Measurements from ENCODE around the gene PBX1.
A peak's percentile ranks its signal among the peaks of the same experiment; 100 is the strongest.
"Not testable (repeated sequence)": the region's sequence is repeated elsewhere in the genome, so short reads cannot be mapped to it uniquely, and the experiment has no call there.

Gene PBX1

DNA sequence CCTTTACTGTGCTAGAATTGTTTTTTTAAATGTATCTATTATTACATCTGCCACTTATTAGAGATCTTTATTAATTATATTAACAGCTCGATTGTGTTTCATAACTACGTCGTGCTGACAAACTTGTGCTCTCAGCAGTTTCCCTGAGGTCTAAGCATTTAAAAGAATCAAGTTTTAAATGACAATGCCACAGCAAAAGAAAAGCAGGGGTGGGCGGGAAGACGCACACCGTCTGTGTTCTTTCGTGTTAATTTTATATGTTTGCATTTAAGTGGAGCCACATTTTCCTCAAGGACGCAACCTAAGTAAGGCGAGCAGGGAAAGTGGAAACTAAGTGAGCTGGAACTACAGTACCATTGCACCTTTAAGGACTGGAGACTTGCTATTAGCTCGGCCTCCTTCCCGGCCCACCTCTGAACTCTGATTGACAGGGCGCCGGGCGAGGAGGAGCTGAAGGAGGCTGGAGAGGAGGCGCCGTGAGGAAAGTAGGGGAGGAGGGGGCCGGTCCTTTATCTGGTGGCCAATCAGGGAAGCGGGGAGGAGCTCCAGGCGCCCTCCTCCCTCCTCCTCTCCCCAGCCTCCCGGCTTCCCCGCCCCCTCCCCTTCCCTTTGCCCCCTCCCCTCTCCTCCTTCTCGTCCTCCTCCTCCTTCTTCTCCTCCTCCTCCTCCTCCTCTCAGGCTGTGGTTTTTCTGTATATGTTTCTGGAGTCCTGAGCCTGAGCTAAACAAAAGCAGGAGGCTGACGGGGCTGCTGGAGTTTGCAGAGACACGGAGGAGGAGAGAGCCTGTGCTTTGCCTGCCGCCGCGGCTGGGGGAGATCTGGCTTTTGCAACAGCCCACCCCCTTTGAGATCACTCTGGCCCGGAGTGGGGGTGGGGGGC is at the start of gene PBX1:
Gene PBX1 (plus strand): TSS at position 724 of the 881 bp plus-strand sequence.
- DNase-seq (ENCODE audit: low spot score) = peak; percentile 78

DNA sequence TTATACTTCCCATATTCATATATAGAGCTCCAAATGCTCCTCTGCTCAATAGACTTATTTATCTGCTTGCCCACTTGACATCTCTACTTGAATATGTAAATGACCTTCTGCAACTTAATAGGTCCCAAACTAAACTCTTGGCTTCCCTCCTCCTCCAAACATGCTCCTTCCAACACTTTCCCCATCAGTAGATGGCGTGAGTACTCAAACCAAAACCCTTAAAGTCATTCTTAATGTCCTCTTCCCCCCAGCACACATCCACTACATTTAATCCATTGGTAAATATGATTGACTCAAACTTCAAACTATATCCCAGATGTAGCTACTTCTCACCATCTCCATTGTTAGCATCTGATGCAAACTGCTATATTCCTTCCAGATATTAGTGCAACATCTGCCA is 48.5 kb upstream of the PBX1 start:
- DNase-seq (ENCODE audit: low spot score) = no peak

DNA sequence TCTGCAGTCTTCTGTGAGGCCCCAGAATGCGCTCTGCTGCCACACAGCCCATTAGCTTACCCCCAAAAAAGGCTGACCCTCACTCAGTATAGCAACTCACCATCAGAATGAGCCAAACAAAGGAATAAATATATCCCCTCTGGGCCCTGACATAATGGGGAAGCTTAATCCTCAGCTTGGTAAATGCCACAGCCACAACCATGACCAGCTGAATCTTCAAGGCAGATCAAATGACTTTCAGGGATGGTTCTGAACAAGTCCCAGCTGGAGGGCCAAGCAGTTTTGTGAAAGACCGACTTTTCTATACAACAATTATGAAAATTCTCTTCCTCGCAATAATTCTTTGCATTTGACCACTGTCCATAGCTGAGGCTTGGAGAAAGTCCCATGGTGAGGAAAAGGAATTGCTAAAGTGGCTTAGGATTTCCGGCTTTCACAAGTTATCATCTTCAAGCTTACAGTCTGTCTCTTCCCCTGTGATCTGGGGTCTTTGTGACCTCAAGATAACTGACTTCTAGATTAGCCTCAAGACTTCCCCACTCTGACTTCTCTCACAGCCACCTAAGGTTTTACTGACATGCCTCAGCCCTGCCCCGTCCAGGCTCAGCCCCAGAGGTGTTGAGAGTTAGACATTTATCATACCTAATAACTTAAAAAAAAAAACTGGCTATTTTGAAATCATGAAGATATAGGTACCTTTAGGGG is 47.8 kb upstream of the PBX1 start:
- no peak for DNase-seq (ENCODE audit: low spot score)

DNA sequence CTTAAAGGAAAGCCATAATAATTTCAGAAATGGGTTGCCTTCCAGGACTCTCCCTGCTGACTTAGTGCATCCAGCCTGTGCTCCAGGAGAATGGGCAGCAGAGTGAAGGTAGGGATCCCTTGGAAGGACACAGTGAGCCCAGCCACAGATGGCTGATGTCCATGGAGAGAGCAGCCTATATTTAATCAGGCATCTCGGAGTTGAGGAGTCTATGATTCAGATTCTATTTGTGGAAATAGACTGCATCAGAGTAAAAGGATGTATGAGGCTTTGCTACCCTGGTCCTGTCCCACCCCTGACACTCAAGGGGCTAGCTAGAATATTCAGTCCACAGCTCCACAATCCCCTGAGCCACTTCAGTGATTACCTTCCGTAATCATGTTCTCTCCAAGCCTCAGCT is 43.8 kb upstream of the PBX1 start:
- no peak for DNase-seq (ENCODE audit: low spot score)

DNA sequence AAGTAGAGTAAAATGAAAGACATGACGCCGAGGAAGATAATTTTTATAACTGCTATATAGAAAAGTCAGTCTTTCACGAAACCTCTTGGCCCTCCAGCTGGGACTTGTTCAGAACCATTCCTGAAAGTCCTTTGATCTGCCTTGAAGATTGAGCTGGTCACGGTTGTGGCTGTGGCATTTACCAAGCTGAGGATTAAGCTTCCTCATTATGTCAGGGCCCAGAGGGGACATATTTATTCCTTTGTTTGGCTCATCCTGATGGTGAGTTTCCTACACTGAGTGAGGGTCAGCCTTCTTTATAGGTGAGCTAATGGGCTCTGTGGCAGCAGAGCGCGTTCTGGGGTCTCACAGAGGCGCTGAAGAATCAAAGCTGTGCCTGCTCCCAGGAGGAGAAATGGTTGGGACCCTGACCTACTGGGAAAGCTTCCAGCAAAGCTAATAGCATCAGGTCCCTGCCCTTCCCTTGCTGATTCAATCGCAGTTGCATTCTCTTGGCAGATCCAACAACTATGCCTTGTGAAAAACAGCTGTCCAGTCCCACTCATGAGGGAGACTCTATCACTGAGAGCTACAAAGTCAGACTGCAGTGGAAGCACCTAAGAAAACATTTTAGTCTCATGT is 43.2 kb upstream of the PBX1 start:
- DNase-seq (ENCODE audit: low spot score) = no peak

DNA sequence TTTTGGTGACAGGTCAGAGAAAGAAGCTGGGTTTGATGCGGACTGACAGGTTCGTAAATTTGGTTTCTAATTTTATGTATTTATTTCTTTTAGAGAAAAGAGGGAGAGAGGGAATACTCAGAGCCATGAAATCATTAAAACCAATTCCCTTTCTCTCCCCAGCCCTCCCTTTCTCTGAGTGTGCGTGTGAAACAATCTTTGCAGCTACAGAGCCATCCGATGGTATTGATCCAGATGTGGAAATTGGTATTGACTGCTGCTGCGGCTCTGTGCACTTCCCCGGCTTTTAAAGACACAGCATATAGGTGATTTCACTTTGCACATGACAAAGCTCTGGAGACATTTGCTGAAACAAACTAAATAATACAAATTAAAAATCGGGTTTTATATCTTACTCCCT is 42.4 kb upstream of the PBX1 start:
- DNase-seq (ENCODE audit: low spot score) = no peak

DNA sequence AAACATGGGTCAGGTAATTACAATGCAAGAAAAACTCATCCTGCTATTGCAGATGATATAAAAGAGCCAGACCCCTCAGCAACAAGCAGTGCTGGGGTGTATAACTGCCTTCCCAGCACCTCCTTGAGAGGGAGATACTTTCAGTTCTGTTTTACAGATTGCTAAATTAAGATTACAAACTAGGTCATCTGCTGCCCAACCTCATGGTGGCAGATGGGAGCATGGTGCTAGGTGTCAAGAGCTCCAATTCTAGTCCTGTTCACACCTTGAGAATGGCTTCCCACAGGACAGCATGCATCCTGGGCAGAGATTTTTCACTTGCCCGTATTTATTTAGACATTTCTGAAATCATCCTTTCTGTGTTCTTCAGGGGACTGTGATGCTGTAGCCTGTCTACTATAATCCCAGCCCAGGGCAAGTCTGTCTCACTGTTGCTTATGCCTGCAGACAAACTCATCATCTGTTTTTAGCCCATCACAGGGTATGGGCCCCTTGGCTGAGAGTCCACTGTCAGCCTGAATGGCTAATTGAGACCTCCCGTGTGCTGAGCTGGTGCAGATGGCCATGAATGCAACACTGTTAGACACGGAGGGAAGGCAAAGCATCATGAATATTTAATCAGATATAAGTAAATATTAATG is 40.2 kb upstream of the PBX1 start:
- DNase-seq (ENCODE audit: low spot score) = no peak

DNA sequence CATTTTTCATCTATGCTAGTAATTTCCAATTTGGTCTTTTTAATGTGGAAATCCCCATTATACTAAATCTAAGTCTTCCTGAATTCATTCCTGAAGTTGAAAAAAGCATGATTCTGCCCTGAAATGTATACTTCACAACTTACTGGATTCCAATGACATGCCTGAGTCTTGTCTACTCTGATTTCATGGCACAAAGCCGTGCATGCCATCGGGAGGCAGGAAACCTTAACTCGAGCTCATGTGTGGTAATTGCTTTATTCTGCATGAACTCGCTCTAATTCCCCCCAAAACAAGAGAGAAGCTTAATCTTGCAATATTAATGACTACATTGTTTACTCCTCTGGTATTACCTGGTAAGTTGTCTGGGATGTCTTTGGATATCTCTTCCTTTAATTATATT is 39.6 kb upstream of the PBX1 start:
- DNase-seq (ENCODE audit: low spot score) = no peak

DNA sequence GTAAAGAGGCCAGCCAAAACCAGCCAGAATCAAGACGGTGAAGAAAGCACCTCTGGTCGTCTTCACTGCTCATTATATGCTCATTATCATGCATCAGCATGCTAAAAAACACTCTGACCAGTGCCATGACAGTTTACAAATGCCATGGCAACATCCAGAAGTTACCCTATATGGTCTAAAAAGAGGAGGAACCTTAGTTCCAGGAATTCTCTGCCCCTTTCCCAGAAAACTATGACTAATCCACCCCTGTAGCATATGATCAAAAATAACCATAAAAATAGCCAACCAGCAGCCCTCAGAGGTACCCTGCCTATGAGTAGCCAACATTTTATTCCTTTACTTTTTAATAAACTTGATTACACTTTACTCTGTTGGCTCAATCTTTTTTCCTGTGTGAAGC is 34.2 kb upstream of the PBX1 start:
- no peak for DNase-seq (ENCODE audit: low spot score)

DNA sequence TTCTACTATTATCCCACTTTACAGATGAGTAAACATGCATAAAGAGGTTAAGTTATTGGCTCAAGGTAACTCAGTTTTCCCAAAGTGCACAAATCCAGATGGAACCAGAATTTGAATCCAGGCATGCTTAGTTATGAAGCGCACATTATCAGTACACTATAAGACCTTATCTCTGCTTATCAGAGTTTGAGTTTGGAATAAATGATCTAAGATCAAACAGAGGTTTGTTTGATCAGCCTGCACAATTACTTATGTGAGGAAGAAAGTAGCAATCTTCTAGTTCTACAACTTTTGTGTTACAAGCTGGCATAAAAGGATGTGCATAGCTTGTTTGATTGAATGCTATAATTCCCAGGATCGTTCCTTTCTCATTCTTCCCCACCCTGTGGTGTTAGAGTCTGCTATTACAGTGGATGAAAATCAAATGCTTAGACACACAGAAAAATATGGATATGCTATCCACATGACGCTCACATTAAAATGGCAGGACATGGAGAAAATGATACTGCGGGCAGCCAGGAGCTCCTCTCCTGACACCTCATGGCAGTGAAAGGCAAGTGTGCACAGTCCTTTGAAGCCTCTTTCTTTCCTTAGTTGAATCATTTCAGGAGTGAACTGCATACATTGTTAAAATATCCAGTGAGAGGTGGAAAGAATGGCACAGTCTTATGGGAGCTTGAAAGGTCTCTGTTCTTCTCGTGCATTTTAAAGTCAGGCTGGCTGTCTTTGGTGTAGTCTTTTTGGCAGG is 23.9 kb upstream of the PBX1 start:
- DNase-seq (ENCODE audit: low spot score) = no peak

DNA sequence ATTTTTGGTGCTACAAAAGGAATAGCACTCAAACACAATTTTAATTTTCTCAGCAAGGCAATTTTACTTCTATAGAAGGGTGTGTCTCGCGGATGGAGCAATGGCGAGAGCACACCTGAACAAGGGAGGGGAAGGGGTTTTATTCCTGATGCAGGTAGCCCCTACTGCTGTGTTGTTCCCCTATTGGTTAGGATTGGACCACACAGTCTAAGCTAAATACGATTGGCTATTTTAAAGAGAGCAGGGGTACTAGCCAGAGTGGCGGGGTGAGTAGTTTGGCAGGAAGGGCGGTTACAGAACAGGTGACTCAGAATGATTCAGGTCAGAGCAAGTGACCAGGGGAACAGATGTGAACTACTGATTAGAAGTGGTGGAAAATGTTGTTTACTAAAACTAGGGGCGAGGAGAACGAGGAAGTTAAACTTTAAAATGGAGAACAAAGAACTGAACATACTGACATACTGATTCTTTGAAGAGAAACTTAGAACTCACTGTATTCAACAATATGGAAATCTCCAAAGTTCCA is 6.5 kb upstream of the PBX1 start:
- DNase-seq (ENCODE audit: low spot score) = not testable (repeated sequence)

DNA sequence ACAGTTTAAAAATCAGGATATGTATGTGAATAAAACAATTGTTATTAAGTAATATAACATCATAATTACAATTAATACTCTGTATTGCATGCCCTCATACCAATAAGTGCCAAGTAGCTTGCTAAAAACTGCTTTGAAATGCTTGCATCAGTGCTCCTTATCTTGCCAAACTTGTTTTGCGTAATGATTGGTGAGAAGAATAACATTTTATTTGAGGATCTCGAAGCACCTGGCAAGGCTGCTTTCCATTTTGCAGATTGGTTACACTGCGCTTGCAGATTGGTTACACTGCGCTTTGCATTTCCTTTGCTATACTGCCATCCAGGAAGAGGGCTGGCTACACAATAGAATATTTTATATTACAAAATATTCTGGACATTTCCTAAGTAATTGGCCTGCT is 1.7 kb upstream of the PBX1 start:
- DNase-seq (ENCODE audit: low spot score) = no peak

DNA sequence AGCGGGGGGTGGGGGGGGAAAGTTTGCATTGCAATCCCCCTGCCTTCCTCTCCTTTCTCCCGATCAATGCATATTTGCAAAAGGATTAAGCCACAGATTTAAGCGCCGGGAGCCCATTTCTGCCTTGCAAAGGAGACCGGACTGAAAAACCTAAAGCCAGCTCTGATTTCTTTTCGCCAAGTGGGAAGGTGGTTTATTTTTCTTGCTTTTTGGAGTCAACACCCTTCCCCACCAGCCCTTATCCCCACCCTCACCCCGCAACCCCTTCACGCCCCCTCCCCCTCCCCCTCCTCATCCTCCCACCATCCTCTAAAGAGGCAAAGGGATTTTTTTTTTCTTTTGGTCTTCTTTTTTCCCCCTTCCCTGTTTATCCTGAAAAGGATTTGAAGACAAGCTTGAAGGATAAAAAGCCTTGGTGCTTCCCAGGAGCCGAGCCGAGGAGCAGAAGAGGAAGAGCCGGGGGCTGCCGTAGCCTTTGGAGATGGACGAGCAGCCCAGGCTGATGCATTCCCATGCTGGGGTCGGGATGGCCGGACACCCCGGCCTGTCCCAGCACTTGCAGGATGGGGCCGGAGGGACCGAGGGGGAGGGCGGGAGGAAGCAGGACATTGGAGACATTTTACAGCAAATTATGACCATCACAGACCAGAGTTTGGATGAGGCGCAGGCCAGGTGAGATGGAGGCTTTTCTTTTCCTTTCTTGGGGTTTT is 513 bp downstream of the PBX1 start:
- no peak for DNase-seq (ENCODE audit: low spot score)

DNA sequence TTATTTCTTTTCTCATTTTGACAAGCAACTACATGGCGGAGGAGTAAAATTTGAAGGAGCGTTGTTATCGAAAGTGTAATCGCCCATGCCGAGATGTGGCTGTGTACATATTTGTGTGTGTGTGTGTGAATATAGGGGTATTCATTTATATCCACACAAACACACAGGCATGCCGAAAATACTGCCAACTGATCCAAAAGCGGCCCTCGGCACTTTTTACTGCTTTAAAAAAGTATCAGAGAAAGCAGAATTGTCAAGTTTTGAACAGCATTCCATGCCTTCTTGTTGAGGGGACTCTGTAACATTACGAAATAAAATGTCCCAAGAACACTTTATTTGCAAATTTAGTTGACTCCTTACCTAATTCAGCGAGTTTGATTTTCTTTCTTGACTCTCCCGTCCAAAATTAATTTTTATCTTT is 1.1 kb downstream of the PBX1 start:
- DNase-seq (ENCODE audit: low spot score) = no peak

DNA sequence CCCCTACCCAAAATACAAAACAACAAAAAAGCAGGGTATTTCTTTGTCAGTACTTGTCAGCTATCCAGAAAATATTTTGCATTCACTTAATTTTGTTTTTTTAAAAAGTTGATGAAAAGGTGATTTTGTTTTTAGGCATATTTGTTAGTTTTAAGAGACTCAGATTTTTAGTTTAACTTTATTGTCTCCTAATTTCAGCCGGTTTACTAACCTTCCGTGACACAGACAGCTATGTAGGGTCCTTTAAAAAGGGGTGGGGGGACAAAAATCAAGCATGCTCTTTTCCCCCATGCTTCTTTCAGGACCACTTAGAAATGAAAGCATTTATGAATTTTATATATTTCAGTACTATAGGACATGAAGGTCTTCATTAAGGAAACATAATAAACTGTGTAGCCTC is 1.6 kb downstream of the PBX1 start:
- DNase-seq (ENCODE audit: low spot score) = no peak

DNA sequence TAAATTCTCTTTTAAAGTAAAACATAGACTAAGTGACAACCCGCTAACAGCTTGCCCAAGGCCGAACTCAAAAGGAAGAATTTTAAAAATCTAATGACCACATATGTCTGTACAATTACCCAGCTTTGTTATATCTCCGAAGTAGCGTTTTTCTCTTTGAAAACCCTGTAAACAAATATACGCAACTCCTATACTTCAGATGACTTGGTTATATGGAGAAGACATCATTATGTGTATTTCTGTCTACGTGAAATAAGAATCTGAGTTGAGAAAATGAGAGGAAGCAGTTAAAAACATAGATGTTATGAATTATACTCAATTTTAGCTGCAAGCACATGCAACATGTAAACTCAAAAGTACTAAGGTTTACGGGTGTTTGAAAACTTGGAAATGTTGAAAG is 2.0 kb downstream of the PBX1 start:
- no peak for DNase-seq (ENCODE audit: low spot score)

DNA sequence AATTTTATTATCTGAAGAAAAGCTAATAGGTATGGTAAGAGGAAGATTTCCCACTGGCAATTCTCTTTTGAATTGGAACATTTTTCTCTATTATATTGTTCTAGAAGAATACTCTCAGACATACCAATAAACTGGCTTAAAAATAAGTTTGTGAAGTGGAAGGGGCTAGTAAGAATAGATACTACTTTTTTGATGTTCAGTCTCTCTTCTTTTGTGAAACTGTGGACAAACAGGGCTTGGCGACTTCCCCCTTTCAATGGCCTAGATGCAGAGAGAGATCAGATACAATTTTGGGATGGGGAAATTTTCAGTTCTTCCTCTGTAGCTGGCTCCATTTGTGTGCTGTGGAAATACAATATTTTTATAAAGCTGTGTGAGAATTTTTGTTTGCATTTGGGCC is 2.5 kb downstream of the PBX1 start:
- no peak for DNase-seq (ENCODE audit: low spot score)

DNA sequence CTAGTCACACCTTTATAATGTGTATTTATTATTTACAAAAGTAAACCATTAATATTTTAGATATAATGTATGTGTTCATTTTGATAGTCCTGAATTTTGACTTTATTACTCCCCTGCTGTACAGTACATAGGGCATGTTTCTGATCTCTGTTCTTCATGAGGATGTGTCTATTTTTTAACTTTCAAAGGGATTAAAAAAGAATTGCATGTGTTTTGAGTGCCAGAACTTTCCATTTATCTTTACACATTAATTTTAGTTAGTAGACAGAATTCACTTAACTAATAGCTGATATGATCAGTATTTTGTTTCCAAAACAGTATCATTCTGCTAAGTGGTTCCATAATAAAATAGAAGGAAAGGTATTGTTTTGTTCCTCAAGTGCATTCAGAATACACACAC is 3.1 kb downstream of the PBX1 start:
- DNase-seq (ENCODE audit: low spot score) = no peak

DNA sequence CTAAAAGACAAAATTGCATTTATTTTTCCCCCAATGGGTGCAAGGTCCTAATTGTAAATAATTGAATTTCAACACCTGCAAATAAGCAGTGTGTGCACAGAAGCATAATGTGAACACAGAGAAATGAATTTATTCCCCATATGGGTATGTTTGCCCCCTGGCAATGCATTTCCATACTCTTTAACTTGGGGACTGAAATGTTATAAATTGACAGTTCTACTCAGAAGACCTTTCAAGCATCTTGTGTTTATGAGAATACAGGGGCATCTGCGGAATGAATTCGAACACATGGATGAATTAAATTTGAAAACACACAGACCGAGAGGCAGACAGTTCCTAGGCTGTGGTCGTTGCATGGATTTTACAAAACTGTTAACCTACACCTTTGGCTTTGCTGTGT is 3.5 kb downstream of the PBX1 start:
- DNase-seq (ENCODE audit: low spot score) = no peak

DNA sequence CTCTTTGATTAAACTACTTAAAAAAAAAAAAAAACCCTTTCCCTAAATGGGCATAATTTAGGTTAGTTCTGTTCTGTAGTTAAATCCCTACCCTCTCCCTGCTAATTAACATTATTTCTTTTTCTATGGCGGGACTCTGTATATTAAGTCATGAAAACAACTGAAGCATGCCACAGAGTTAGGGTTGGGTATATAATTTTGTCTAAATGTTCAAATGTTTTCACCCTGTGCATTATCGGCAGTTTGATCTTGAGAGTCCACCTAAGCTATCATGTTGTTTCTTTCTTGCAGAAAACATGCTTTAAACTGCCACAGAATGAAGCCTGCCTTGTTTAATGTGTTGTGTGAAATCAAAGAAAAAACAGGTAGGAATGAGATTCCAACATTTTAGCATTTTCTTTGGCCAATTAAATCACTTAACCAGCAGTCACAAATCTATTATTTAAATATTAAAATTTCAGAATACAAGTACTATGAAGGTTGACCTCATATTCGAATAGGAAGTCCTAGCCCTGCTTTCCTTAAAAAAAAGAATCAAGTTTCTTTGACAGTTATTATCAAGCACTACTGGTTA is 4.0 kb downstream of the PBX1 start:
- no peak for DNase-seq (ENCODE audit: low spot score)

All from germinal center (tissue), 1 donor.